Activated T-cell treated with anti-CD3 and anti-CD28 coated beads for 1 hour (primary cell): ENCODE data around the gene NPC2.

Experiments used
- DNase-seq: peaks from one replicate; pipeline ENCODE4 v3.0.0-alpha.2; 2020; ENCODE audit warnings: low read depth

Gene NPC2

DNA sequence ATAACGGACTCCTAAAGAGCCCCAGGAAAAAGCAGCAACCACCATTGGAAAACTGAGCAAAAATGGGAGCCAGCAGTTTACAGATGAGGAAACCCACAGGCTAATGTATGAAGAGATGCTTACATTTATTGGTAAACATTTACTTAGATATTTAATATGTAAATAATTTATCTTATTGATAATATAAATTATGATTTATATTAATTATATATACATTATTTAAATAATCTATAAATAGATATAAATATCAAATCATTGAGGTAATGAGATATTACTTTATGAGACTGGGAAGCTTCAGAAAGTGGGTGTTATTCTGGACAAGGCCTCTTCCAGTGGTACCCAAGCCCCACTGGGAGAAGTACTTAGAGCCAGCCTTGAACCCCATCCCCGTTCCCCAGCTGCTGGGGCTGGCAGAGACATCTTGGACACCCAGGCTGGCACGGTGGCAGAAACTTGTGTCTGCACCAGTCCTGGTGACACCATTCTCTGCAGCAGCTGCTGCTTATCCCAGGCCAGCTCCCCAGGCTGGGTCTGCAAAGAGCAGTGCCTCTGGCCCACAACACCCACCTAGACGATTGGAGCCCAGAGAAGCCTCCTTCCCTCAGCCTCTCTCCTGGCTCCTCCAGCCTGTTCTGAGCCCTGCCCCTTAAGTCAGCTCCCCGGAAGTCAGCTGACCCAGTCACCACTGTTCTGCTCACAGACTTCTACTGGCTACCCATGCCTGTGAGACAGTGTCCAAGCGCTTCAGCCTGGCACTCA lies 26.4 kb upstream of the NPC2 start:
- DNase-seq, result no peak

DNA sequence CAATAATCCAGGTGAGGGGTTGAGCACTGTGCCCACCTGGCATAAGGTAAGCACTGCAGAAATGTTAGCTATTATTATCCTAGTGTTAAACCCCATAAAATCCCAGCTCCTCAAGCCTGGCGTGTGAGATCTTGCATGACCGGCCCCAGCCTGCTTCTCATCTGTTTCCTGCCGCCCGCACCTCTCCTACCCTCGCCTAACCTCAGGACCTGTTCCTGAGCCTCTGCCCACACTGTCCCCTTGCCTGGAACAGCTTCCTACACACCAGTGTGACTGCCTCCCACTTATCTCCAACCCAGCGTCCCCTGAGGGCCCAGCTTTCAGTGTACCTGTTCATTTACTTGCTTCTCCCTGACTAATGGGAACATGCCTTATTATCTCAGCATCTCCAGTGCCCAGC lies 25.1 kb upstream of the NPC2 start:
- no peak for DNase-seq

- DNase-seq, result no peak
Observed at GRCh38 chr14:74517731-74518130, 24.6 kb upstream of the NPC2 start.

DNA sequence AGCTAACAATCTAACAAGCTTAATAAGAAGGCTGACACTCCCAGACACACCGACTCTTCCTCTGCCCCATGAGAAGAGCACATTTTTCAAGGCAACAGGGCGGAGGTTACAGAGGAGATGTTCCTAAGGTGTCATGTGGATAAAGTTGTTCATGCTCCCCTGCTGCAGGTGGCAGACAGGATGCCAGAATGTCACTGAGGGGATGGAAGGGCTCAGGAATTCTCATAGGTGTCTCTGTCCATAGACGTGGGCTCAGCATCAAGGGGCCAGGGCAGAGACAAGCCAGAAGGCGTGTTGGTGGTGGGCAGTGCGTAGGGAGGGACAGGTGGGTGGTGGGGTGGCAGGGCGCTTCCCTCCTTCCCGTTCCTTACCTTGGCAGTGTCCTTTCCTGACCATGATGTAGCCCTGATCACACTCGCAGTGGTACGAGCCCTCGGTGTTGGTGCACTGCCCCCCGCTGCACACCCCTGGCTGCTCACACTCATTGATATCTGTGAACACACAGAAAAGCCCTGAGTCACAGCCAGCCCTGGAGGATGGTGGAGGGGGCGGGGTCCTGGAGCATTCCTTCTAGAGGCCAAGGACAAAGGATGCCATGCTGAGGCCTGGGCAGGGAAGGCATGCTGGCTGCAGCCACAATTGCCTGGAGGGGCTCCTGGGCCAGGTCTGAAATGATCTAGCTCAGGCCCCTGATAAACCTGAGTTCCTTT lies 23.5 kb upstream of the NPC2 start:
- no peak for DNase-seq

DNA sequence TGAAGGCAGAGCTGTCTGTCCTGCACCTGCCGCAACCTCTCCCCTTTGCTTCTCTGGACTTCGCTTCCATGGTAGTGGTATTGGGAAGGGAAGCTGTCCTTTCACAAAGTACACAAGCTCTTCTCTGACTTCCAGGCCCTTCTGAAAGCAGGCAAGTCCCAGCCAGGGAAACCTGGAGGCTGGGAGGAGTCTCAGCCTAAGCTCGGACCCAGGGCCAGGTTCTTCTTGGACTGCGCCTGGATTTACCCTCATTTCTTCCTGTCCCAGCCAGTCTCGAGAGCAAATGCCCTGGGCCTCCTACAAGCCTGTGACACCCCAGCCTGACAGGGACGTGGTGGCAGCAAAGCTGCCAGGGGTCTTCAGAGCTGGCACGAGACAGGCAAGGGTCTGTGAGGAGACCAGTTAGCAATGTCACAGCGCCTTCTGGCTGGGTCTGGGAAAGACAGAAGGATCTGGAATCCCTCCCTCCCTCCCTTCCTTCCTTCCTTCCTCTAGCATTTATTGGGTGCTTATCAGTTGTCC lies 22.8 kb upstream of the NPC2 start:
- no peak for DNase-seq

GRCh38 chr14:74514471-74514941 lies 21.4 kb upstream of the NPC2 start:
- no peak for DNase-seq

DNA sequence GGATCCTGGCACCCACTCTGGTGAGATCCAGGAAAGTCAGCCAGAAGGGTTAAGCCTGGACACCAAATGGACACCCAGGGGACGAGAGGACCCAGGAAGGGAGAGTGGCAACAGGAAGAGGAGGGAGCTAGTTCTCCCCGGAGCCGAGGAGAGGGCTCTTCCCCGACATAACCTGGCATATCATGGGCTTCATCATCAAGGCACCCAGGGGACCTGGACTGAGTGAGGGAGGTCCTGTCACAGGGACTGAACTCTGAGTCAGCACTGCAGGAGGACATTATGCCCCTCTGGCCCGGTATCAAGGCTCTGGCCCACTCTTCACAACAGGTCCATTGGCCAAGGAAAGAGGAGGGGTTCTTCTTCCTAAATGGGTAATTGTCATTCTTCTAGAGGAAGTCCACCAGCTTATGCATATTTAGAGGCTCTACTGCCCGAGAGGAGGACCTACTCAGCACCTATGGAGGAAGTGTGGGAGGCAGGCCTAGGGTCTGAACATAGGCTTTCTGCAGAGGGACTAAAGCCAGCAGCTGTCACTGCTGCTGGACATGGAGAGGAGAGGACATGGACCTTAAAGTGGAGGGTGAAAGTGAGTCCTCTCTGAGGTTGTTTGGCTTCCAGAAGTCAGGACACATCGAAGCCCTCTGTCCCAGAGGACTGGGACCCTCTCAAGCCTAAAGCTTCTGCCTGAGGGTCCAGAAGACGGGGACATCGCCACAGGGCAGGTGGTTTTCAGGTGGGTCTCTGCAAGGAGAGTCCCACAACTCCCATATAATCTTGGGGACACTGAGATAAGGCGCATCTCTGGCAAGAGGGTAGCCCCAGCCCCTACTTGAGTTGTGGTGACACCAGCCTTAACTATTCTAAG lies 19.1 kb upstream of the NPC2 start:
- no peak for DNase-seq

DNA sequence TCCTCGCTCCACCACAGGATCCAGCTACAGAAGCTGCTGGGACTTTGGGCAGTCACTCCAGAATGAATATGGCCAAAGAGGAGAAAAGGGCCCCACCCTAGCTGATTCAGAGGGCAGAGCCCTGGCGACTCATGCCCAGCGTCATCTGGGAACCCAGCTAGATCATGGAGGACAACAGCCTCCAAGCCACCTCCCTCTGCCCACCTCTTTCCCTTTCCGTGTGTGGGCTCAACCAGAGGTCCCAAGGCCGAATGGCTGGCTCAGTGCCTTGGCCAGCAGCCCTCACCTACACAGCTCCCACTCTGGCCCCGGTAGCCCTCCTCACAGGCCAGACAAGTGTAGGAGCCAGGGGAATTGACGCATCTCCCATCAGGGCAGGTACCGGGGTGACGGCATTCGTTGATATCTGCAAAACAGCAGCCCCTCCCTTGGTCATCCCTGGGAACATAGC lies 17.9 kb upstream of the NPC2 start:
- DNase-seq, result no peak

DNA sequence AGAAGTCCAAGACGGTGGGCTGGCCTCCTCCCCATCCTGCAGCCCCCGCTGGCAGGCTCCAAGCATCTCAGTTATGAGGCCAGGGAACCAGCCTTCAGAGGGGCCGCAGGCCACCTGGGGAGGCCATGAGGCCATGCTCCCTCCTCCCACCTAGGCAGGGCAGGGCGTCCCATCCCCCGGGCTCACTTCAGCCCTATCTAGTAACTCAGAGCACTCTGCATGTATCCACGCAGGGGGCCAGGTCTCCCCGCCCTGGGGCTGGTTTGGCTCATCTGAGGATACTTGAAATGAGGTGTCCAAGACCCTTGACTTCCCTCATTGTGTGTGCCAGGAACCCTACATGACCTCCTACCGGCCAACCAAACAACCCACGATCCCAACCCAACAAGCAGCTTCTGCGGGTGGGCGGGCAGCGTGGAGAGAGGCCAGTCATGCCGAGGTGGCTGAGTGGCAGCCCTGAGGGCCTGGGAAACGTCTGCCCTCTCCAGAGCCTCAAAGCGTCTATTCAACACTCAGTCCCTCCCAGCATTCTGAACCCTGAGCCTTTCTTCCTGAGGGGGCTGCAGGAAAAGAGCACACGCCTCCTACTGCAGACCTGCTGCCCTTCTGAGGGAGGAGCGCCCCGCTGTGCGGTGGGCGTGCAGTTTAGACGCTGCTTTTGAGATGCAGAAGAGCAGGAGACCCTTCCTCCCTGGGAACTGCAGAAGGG lies 17.3 kb upstream of the NPC2 start:
- DNase-seq, result no peak

DNA sequence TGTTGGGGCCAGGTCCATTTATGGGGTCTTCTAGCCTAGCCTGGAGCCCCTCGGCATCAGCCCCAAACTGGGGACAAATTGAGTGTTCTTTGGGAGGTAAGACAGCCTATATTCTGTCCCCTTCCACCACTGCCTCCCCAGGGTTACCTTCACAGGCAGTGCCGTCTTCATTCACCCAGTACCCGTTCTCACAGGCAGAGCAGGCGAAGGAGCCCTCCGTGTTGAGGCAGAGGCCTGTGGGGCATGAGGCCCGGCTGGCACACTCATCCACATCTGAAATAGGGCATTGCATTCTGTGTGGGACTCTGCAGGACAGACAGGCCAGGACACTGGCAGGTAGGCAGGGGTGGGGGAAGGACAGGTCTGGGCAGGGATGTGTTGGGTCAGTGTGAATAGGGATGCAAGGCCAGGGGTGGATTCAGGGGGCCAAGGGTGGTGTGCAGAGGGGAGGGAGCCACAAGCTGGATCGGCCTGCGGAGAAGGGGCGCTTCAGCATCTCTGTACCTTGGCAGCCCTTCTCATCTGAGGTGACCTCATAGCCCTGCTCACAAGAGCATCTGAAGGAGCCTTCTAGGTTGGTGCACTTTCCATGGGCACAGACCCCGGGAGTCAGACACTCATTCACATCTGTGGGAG lies 16.6 kb upstream of the NPC2 start:
- no peak for DNase-seq

DNA sequence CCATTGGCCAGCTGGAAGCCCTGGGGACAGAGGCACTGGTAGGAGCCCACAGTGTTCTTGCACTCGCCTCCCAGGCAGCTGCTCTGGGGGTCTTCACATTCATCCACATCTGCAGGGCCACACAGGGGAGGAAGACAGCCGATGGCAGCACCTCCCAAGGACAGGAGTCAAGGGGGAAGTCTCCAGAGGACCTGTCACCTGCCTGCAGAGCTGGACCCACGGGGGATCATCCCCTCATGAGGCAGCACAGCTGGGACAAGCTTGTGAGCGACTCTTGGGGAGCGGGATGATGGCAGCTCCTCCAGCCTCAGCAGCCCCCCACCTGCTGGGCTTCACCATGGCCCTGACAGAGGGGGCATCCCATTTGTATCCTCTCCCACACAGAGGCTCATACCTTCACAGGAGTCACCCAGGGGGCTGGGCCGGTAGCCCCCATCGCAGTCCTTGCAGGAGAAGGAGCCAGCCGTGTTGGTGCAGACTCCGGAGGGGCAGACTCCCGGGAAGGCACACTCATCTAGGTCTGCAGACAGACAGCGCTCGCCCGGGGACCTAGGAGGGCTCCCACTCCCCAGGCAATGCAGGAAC lies 15.8 kb upstream of the NPC2 start:
- no peak for DNase-seq

DNA sequence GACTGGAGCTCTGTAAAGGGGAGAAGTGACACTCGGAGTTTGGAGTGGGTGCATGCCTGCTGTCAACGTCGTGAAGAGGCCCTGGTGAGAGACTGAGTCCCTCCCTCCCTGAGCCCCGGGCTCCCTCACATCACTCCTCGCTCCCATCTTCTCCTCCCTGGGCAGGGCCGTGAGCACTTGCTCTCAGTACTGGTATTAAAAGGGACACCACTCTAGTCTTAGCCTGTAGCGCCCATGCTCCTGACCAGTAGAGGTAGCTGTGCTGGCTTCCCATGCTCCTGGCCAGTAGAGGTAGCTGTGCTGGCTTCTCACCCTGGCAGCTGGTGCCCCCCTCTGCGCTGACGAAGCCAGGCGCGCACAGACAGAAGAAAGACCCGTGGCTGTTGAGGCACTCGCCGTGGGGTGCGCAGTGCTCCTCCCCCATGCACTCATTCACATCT lies 15.2 kb upstream of the NPC2 start:
- no peak for DNase-seq

DNA sequence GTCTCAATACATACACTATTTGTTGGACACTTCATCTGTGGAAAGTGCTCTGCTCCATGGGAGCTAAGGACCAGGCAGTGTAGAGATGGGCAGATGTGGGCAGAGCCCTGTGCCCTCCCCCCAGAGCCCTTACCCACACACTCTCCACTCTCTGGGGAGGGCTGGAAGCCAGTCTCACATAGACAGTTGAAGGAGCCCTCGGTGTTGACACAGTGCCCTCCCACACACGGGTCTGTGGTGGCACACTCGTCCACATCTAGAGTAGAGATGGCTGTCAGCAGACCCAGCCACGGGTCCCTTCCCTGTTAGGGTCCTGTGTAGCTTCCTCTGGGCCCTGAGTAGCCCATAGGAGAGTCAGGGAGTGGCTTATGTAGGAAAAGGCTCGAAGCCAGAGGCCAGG lies 14.7 kb upstream of the NPC2 start:
- DNase-seq, result no peak

DNA sequence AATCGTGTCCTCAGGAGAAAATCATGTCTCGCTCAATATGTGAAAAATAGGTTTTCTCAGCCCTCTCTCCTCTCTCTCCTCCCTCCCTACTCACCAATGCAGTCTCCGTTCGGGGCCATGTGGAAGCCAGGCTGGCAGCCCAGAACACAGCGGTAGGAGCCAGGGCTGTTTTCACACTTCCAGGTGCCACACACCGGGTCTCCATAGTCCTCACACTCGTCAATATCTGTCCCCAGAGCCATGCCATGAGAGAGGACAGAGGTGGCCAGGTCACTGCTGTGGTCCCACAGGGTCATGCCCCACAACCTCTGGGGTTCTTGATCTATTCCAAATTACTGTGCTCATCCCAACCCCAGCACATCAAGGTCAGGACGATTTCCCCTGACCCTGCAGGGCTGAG lies 14.0 kb upstream of the NPC2 start:
- DNase-seq, result no peak

DNA sequence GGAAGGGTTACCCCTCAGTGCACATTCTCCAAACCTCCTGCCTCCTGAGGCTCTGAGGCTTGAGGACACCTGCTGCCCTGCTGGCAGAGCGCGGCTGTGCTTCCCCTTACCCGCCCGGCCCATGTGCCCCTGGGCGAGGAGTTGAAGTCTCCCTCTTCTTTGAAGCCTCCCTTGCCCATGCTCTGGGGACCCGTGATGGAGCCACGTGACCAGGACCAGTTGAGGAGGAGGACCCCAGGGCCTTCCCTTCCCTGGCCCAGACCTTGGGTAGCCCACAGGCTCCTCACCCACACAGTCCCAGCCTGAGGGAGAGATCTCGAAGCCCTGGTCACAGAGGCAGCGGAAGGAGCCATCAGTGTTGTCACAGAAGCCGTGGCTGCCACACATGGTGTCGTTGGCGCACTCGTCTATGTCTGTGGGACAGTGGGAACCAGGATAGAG lies 13.3 kb upstream of the NPC2 start:
- DNase-seq, result no peak

- no peak for DNase-seq
Observed at GRCh38 chr14:74505831-74506230, 12.7 kb upstream of the NPC2 start.

- no peak for DNase-seq
Observed at GRCh38 chr14:74504874-74505720, 12.0 kb upstream of the NPC2 start.

- DNase-seq, result no peak
Observed at GRCh38 chr14:74504412-74504811, 11.3 kb upstream of the NPC2 start.

- DNase-seq, result no peak
Observed at GRCh38 chr14:74503938-74504335, 10.8 kb upstream of the NPC2 start.
